ENCODE results near the gene TEC.
"Not testable (repeated sequence)": the region's sequence is repeated elsewhere in the genome, so short reads cannot be mapped to it uniquely, and the experiment has no call there.

TEC gene

DNA sequence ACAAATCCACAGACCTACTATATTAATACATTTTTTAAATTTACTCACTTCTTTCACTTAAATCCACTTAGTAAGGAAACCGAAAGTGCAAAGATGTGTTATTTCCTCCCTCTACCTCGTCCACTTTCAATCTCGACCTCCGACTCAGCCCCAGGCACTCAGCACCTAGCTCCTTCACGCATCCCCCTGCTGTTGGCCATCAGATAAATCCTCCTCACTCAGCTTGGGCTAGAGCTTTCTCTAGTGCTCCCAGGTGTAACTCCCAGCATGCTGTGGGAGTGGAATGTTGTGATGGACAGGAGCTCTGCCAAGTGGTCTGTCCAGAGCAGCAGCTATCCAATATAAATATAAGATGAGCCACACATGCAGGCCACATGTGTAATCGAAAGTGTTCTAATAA lies 26.7 kb upstream of the TEC start:
- Histone ChIP-seq H3K36me3 (ENCODE audit: control insufficient read depth, insufficient read depth, low read length) (no peaks in the 10 kb centered on the region), H3K4me1 (ENCODE audit: control insufficient read depth, insufficient read depth, low read length, poor library complexity, severe bottlenecking) (no peaks in the 10 kb centered on the region), H3K9me3 (ENCODE audit: control insufficient read depth, low read length) (no peaks in the 10 kb centered on the region), H3K4me3 (ENCODE audit: extremely low read depth, insufficient read depth, low read length, poor library complexity, severe bottlenecking) (no peak overlapping the region), H3K27ac (ENCODE audit: low read depth, low read length, severe bottlenecking) (no peak overlapping the region)
- WGBS, 2 experiments (ENCODE audit: insufficient coverage in 2 of 2) = 85 to 86% methylated on average over 5 of the region's 6 CpGs

DNA sequence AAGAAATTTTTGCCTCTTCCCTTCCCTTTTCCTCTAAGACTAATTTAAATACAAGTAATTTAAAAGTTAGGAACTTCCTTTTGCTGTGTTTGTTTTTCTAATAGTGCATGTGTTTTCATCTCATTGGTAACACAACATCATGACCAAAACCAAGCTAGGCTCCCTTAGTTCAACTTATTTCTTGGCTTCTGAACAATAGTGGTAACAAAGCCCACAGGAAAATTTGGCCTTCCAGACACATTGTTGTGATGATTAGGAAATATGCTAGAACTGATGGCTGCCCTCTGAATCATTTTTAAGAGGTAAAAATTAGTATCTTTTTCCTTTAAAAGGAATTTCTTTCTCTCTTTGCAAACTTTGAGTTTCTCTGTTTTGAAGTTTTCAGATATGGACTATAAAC lies 25.5 kb upstream of the TEC start:
- Histone ChIP-seq H3K27ac (ENCODE audit: low read depth, low read length, severe bottlenecking) (no peak overlapping the region), H3K4me3 (ENCODE audit: extremely low read depth, insufficient read depth, low read length, poor library complexity, severe bottlenecking) (no peak overlapping the region), H3K9me3 (ENCODE audit: control insufficient read depth, low read length) (no peaks in the 10 kb centered on the region), H3K4me1 (ENCODE audit: control insufficient read depth, insufficient read depth, low read length, poor library complexity, severe bottlenecking) (no peaks in the 10 kb centered on the region), H3K36me3 (ENCODE audit: control insufficient read depth, insufficient read depth, low read length) (no peaks in the 10 kb centered on the region)

DNA sequence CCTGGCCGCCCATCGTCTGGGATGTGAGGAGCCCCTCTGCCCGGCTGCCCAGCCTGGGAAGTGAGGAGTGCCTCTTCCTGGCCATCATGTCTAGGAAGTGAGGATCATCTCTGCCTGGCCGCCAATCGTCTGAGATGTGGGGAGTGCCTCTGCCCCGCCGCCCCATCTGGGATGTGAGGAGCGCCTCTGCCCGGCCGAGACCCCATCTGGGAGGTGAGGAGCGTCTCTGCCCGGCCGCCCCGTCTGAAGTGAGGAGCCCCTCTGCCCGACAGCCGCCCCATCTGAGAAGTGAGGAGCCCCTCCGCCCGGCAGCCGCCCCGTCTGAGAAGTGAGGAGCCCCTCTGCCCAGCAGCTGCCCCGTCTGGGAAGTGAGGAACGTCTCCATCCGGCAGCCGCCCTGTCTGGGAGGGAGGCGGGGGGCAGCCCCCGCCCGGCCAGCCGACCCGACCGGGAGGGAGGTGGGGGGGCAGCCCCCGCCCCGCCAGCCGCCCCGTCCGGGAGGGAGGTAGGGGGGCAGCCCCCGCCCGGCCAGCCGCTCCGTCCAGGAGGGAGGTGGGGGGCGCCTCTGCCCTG lies 22.7 kb upstream of the TEC start:
- WGBS, 2 experiments (ENCODE audit: insufficient coverage in 2 of 2) = 93 to 99% methylated on average over 14 to 23 of the region's 40 CpGs
- not testable (repeated sequence) for H3K36me3 ChIP-seq (ENCODE audit: control insufficient read depth, insufficient read depth, low read length); H3K27ac ChIP-seq (ENCODE audit: low read depth, low read length, severe bottlenecking); H3K9me3 ChIP-seq (ENCODE audit: control insufficient read depth, low read length); H3K4me1 ChIP-seq (ENCODE audit: control insufficient read depth, insufficient read depth, low read length, poor library complexity, severe bottlenecking); H3K4me3 ChIP-seq (ENCODE audit: extremely low read depth, insufficient read depth, low read length, poor library complexity, severe bottlenecking)

DNA sequence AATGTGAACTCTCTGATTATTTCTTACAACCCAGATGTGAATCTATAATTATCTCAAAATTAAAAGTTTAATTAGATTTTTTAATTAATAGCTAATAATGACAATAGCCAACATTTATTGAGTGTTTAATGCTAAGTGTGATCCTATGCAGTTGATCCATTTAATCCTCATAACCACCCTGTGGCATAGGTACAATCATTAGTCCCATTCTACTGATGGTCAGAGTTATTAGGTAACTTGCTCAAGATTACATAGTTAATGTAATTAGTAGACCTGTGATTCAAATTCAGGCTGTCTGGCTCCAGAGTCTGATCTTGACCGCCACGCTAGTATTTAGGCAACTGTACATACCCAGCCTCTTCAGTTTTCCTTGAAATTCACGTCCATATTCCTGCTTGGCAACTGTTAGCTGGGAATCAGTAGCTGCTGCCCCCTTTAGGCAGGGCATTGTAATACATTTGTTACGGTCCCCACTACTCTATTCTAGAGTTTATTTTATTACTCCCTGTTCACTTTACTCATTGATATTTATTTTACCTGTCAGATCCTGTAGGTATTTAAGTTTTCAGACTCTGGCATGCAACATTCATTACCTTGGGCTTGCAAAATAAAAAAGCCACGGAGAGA lies 20.6 kb upstream of the TEC start:
- Histone ChIP-seq H3K9me3 (ENCODE audit: control insufficient read depth, low read length) (no peaks in the 10 kb centered on the region), H3K27ac (ENCODE audit: low read depth, low read length, severe bottlenecking) (no peak overlapping the region), H3K4me3 (ENCODE audit: extremely low read depth, insufficient read depth, low read length, poor library complexity, severe bottlenecking) (no peak overlapping the region), H3K4me1 (ENCODE audit: control insufficient read depth, insufficient read depth, low read length, poor library complexity, severe bottlenecking) (no peaks in the 10 kb centered on the region), H3K36me3 (ENCODE audit: control insufficient read depth, insufficient read depth, low read length) (no peaks in the 10 kb centered on the region)
- 67 to 73% methylated on average over 3 of the region's 5 CpGs for WGBS, 2 experiments (ENCODE audit: insufficient coverage in 2 of 2)

DNA sequence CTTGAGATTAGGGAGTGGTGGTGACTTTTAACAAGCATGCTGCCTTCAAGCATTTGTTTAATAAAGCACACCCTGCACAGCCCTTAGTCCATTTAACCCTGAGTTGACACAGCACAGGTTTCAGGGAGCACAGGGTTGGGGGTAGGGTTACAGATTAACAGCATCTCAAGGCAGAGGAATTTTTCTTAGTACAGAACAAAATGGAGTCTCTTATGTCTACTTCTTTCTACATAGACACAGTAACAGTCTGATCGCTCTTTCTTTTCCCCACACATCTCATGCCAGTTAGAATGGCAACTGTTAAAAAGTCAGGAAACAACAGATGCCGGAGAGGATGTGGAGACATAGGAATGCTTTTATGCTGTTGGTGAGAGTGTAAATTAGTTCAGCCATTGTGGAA lies 16.4 kb upstream of the TEC start:
- 100% methylated on average over 1 of the region's 2 CpGs; no CpG with 5 or more reads in 1 of the 2 experiments for WGBS, 2 experiments (ENCODE audit: insufficient coverage in 2 of 2)
- H3K27ac ChIP-seq (ENCODE audit: low read depth, low read length, severe bottlenecking); H3K4me3 ChIP-seq (ENCODE audit: extremely low read depth, insufficient read depth, low read length, poor library complexity, severe bottlenecking); H3K9me3 ChIP-seq (ENCODE audit: control insufficient read depth, low read length); H3K36me3 ChIP-seq (ENCODE audit: control insufficient read depth, insufficient read depth, low read length); H3K4me1 ChIP-seq (ENCODE audit: control insufficient read depth, insufficient read depth, low read length, poor library complexity, severe bottlenecking): not testable (repeated sequence)

DNA sequence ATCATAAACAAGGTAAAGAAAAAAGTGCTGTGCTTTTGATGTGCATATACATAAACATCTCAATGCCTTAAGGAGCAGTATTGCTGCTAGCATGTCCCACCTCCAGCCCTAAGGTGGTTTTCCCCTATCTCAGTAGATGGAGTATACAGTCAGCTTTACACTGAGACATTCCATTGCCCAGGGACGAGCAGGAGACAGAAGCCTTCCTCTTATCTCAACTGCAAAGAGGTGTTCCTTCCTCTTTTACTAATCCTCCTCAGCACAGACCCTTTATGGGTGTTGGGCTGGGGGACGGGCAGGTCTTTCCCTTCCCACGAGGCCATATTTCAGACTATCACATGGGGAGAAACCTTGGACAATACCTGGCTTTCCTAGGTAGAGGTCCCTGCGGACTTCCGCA lies 16.0 kb upstream of the TEC start:
- not testable (repeated sequence) for H3K4me1 ChIP-seq (ENCODE audit: control insufficient read depth, insufficient read depth, low read length, poor library complexity, severe bottlenecking); H3K36me3 ChIP-seq (ENCODE audit: control insufficient read depth, insufficient read depth, low read length); H3K27ac ChIP-seq (ENCODE audit: low read depth, low read length, severe bottlenecking); H3K9me3 ChIP-seq (ENCODE audit: control insufficient read depth, low read length); H3K4me3 ChIP-seq (ENCODE audit: extremely low read depth, insufficient read depth, low read length, poor library complexity, severe bottlenecking)
- no CpG with 5 or more reads among the region's 5 CpGs for WGBS, 2 experiments (ENCODE audit: insufficient coverage in 2 of 2)

DNA sequence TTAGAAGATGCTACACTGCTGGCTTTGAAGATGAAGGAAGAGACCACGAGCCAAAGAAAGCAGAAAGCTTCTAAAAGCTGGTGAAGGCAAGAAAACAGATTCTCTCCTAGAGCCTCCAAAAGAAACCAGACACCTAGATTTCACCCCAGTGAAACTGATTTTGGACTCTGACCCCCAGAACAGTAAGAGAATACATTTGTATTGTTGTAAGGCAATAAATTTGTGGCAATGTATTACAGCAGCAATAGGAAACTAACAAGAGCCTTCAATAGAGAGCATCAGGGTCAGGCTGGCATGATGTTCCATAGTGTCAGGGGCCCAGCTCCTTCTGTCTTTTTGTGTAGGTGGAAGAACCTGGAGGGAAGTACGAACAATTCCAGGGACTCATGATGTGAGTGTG lies 6.0 kb upstream of the TEC start:
- no peaks in the 10 kb centered on the region for H3K9me3 ChIP-seq (ENCODE audit: control insufficient read depth, low read length)
- 100% methylated on average over 1 of the region's 2 CpGs; no CpG with 5 or more reads in 1 of the 2 experiments for WGBS, 2 experiments (ENCODE audit: insufficient coverage in 2 of 2)
- no peak overlapping the region for H3K4me3 ChIP-seq (ENCODE audit: extremely low read depth, insufficient read depth, low read length, poor library complexity, severe bottlenecking)
- no peaks in the 10 kb centered on the region for H3K4me1 ChIP-seq (ENCODE audit: control insufficient read depth, insufficient read depth, low read length, poor library complexity, severe bottlenecking)
- no peaks in the 10 kb centered on the region for H3K36me3 ChIP-seq (ENCODE audit: control insufficient read depth, insufficient read depth, low read length)
- H3K27ac ChIP-seq (ENCODE audit: low read depth, low read length, severe bottlenecking) = no peak overlapping the region

DNA sequence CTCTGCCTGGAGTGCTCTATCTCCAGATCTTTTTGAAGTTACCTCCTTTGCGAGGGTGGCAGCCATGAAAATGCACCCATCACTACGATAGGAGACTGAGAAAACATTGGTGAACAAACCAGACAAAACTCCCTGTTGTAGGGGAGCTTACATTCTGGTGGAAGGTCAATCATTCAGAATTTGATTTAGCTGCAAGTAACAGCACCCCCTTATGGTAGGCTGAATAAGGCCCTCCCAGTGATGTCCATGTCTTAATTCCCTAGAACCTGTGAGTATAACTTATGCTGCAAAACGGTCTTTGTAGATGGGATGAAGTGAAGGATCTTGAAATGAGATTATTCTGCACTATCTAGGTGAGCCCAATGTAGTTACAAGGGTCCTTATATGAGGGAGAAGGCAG lies 5.6 kb upstream of the TEC start:
- H3K36me3 ChIP-seq (ENCODE audit: control insufficient read depth, insufficient read depth, low read length) = no peaks in the 10 kb centered on the region
- 29 to 66% methylated on average over 1 to 2 of the region's 3 CpGs for WGBS, 2 experiments (ENCODE audit: insufficient coverage in 2 of 2)
- H3K27ac ChIP-seq (ENCODE audit: low read depth, low read length, severe bottlenecking) = no peak overlapping the region
- no peak overlapping the region for H3K4me3 ChIP-seq (ENCODE audit: extremely low read depth, insufficient read depth, low read length, poor library complexity, severe bottlenecking)
- no peaks in the 10 kb centered on the region for H3K9me3 ChIP-seq (ENCODE audit: control insufficient read depth, low read length)
- no peaks in the 10 kb centered on the region for H3K4me1 ChIP-seq (ENCODE audit: control insufficient read depth, insufficient read depth, low read length, poor library complexity, severe bottlenecking)

DNA sequence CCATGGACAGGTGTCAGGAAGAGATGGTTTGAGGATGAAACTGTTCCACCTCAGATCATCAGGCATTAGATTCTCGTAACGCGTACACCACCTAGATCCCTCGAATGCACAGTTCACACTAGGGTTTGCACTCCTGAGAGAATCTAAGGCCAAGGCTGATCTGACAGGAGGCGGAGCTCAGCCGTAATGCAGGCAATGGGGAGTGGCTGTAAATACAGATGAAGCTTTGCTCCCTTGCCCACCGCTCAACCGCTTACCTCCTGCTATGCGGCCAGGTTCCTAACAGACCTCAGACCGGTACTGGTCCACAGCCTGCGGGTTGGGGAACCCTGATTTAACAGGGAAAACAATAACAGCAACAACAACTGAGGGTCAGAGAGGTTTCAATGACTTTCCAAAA lies 2.0 kb upstream of the TEC start:
- Histone ChIP-seq H3K27ac (ENCODE audit: low read depth, low read length, severe bottlenecking) (no peak overlapping the region), H3K36me3 (ENCODE audit: control insufficient read depth, insufficient read depth, low read length) (no peaks in the 10 kb centered on the region), H3K9me3 (ENCODE audit: control insufficient read depth, low read length) (peaks cover 6% of the 10 kb centered on the region), H3K4me1 (ENCODE audit: control insufficient read depth, insufficient read depth, low read length, poor library complexity, severe bottlenecking) (no peaks in the 10 kb centered on the region), H3K4me3 (ENCODE audit: extremely low read depth, insufficient read depth, low read length, poor library complexity, severe bottlenecking) (no peak overlapping the region)
- WGBS, 2 experiments (ENCODE audit: insufficient coverage in 2 of 2) = 90 to 96% methylated on average over 5 to 11 of the region's 11 CpGs

DNA sequence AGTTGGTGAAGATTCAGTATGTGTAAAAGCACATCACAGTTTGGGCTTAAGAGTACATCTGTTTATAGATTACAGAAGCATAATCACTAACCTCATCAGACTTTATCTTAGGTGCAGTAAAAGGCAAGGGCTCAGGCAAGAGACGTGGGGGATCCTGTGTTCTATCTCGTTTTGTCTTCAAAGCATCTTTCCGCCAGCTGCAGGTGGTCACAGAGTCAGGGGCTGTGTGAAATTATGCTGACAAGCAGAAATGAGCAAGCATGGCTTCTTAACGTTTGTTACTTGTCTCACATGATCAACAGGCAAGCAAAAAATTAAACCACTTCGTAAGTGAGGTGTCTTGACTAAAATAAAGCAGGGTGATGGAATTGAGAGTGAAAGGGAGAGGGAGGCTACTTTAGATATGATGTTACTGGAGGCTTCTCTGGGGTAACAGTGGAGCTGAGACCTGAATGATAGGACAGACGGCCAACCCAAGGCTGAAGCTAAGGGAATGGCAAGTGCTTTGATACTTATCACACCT lies 1.4 kb upstream of the TEC start:
- H3K4me3 ChIP-seq (ENCODE audit: extremely low read depth, insufficient read depth, low read length, poor library complexity, severe bottlenecking) = no peak overlapping the region
- peaks cover 6% of the 10 kb centered on the region for H3K9me3 ChIP-seq (ENCODE audit: control insufficient read depth, low read length)
- H3K4me1 ChIP-seq (ENCODE audit: control insufficient read depth, insufficient read depth, low read length, poor library complexity, severe bottlenecking) = no peaks in the 10 kb centered on the region
- 94 to 96% methylated on average over 4 to 6 of the region's 6 CpGs for WGBS, 2 experiments (ENCODE audit: insufficient coverage in 2 of 2)
- H3K36me3 ChIP-seq (ENCODE audit: control insufficient read depth, insufficient read depth, low read length) = no peaks in the 10 kb centered on the region
- no peak overlapping the region for H3K27ac ChIP-seq (ENCODE audit: low read depth, low read length, severe bottlenecking)

DNA sequence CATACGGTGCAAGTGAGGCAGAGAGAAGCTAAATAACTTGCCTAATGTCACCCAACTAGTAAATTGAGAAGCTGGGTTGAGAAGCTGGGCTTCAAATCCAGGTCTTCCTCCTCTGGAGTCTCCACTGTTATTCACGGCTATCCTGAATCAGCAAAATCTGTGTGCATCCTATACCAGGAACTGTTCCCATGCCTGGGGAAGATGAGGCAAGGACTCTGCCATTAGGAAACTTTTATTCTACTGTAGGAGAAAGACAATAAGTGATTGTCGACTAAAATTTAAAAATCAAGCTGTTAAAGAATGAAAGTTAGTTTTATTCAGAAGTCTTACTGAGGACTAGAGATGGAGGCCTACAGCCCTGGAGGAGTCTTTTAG lies 872 bp upstream of the TEC start:
- H3K36me3 ChIP-seq (ENCODE audit: control insufficient read depth, insufficient read depth, low read length) = no peaks in the 10 kb centered on the region
- peak overlapping the region; percentile 68 for H3K4me3 ChIP-seq (ENCODE audit: extremely low read depth, insufficient read depth, low read length, poor library complexity, severe bottlenecking)
- H3K4me1 ChIP-seq (ENCODE audit: control insufficient read depth, insufficient read depth, low read length, poor library complexity, severe bottlenecking) = no peaks in the 10 kb centered on the region
- WGBS, 2 experiments (ENCODE audit: insufficient coverage in 2 of 2) = 90 to 100% methylated on average over 1 to 2 of the region's 3 CpGs
- no peak overlapping the region for H3K27ac ChIP-seq (ENCODE audit: low read depth, low read length, severe bottlenecking)
- peaks cover 6% of the 10 kb centered on the region for H3K9me3 ChIP-seq (ENCODE audit: control insufficient read depth, low read length)
